ENCODE measurements around the gene ARRB2.
A peak's percentile ranks its signal among the peaks of the same experiment; 100 is the strongest.
"Not testable (repeated sequence)": the region's sequence is repeated elsewhere in the genome, so short reads cannot be mapped to it uniquely, and the experiment has no call there.

ARRB2 gene

DNA sequence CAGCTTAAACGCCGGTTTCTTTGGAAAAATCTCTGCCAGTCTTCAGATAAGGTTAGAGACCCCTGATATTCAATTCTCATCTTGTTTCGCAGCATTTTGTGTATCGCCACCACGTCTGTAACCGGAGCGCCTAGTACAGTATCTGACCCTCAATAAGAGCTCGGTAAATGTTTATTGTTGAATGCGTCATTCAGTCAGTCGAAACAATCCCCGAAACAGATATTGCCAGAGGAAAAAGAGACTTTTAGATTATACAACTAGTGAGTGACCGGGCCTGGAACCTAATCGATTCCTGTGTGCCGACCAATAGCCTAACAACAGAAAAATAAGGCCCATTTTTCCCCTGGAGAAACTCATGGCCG lies 7.1 kb upstream of the ARRB2 start:
- no peak for DNase-seq

DNA sequence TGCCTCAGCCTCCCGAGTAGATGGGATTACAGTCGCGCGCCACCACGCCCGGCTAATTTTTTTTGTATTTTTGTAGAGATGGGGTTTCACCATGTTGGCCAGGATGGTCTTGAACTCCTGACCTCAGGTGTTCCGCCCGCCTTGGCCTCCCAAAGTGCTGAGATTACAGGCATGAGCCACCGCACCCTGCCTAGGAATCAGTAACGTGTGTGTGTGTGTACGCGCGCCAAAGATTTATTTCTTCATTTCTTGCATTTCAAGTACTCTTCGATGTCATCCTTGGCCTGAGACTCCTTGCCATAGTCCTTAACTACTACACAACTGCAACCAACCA lies 5.9 kb upstream of the ARRB2 start:
- not testable (repeated sequence) for DNase-seq

- no peak for DNase-seq
These were observed 5.4 kb upstream of the ARRB2 start for GRCh38 chr17:4704991-4705390.

- DNase-seq: no peak
These were observed 4.3 kb upstream of the ARRB2 start for GRCh38 chr17:4706121-4706520.

- peak in 1 of 2 donors; percentile 18 for DNase-seq
These were observed 2.0 kb upstream of the ARRB2 start for GRCh38 chr17:4708436-4708835.

GRCh38 chr17:4710693-4711634 lies 532 bp downstream of the ARRB2 start:
- peak in 1 of 2 donors; percentile 41 for DNase-seq

DNA sequence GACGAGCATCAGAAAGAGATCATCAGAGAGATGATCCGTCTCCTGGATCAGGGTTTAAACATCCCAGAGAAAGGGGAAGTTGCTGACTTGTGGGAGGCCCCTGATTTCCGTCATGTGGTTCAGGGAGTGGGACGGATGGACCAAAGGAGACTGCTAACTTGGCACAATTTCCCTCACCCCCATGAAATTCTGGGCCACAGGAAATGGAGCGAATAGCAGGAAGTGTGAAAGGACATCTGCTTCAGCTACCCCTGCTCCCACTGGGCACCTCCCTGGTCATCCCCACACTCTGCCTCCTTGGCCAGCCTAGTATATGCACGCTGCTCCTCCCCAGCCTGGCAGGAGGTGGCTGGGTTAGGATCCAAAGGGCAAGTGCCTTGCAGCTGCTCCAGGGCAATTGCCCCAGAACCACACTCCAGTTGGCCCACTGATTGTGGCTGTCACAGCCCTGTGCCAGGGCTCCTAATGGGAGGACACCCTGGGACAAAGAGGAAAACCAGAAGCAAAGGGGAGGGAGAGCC lies 1.3 kb downstream of the ARRB2 start:
- DNase-seq: peak in 1 of 2 donors; percentile 41

DNA sequence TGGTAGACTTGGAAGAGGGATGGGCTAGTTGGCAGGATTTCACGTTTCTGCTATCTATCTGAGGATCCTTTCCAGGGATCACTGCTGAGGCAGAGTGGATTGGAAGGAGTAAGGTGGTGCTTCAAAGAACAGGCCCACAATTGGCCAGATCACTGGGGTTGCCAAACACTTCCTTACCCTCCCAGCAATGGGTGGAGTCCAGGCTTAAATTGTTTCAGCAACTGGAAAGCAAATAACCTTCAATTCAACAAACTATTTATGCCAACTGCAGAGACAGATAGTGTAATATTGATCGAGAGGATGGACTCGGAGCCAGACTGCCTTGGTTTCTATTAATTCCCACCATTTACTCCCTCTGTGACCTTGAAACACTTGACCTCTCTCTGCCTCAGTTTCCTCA lies 2.1 kb downstream of the ARRB2 start:
- no peak for DNase-seq

DNA sequence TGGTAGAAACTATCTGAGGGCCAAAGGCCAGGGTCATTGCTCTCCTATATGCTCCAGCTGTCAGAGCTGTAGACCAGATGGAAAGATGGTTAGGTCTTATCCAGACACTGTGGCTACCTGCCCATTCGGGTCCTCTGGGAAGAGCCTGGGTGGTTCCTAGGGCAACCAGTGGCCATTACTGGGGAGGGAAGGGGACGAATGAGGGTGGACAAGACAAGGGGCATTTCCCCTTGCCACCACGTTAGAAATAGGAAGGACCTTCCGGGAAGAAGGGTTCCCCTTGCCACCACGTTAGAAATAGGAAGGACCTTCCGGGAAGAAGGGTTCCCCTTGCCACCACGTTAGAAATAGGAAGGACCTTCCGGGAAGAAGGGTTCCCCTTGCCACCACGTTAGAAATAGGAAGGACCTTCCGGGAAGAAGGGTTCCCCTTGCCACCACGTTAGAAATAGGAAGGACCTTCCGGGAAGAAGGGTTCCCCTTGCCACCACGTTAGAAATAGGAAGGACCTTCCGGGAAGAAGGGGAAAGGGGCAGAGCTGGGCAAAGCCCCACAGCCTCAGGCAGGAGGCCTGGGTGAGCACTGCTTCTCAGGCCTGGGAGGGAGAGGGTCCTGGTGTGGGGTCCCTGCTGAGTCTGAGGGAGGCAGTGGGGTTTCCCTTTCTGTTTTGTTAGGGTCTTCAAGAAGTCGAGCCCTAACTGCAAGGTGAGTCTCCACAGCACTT lies 4.1 kb downstream of the ARRB2 start:
- not testable (repeated sequence) for DNase-seq

GRCh38 chr17:4715063-4715744 lies 4.8 kb downstream of the ARRB2 start:
- no peak for DNase-seq

DNA sequence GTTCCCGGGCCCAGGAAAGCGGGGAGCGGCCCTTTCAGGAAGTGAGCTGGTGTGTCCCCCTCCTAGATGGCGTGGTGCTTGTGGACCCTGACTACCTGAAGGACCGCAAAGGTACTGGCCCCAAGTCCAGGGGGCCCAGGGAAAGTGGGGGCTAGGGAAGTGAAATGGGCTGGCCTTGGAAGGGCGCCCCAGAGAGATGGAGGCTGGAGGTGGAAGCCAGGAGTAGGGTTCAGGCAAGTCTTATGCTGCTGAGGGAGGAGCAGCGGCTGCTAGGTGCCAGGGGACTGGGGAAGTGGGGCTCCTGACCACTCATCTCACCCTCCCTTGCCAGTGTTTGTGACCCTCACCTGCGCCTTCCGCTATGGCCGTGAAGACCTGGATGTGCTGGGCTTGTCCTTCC lies 5.6 kb downstream of the ARRB2 start:
- DNase-seq: no peak

DNA sequence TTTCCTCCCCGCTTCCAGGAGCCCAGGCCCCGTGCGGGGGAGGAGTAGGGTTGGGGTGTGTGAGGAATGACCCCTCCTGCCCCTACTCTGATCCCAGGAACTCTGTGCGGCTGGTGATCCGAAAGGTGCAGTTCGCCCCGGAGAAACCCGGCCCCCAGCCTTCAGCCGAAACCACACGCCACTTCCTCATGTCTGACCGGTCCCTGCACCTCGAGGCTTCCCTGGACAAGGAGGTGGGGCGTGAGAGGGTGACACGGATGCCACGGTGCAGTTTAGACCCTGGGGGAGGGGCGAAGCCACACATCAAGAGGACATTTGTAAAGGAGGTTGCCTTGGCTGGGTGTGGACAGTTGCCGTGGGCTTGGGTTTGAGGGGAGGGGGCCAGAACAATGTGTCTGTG lies 7.4 kb downstream of the ARRB2 start:
- DNase-seq: no peak

GRCh38 chr17:4718276-4718675 lies 7.8 kb downstream of the ARRB2 start:
- no peak for DNase-seq

DNA sequence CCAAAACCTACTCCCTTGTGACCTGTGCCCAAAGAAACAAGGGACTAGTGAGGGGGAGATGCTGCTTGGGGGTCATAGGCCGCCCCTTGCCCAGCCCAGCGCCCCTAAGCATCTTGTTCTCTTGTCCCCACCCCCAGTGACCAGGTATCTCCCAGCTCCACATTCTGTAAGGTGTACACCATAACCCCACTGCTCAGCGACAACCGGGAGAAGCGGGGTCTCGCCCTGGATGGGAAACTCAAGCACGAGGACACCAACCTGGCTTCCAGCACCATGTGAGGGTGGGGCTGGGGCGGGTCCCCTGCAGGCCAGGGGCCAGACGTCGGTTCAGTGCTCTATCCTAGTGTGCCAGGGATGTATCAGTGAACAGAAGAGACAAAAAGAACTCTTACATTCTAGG lies 8.7 kb downstream of the ARRB2 start:
- no peak for DNase-seq

DNA sequence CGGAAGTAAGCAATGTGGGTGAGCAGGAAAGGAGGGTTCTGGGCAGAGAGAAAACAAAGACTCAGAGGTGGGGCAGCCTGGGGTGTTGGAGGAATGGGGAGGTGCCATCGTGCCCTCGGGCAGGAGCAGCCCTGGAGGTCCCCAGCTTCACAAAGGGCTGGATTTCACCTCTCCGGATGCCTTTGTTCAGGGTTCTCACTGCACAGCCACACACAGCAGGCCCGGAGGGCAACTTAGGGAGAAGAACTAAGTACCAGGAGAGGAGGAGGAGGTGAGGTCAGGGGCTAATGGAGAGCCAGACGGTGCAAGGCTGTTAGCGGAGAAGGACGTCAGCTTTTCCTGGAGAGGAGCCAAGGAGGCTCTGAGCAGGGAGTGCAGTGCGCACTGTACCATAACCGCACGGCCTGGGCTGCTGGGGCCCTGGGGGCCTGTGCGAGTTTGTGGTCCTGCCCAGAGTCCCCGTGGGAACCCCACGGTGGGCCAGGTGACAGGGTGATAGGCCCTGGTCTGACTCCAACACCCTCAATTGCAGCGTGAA lies 9.3 kb downstream of the ARRB2 start:
- DNase-seq: no peak

GRCh38 chr17:4720787-4721186 lies 10.4 kb downstream of the ARRB2 start:
- DNase-seq: no peak

- DNase-seq: no peak
These were observed 11.0 kb downstream of the ARRB2 start for GRCh38 chr17:4721203-4722135.

DNA sequence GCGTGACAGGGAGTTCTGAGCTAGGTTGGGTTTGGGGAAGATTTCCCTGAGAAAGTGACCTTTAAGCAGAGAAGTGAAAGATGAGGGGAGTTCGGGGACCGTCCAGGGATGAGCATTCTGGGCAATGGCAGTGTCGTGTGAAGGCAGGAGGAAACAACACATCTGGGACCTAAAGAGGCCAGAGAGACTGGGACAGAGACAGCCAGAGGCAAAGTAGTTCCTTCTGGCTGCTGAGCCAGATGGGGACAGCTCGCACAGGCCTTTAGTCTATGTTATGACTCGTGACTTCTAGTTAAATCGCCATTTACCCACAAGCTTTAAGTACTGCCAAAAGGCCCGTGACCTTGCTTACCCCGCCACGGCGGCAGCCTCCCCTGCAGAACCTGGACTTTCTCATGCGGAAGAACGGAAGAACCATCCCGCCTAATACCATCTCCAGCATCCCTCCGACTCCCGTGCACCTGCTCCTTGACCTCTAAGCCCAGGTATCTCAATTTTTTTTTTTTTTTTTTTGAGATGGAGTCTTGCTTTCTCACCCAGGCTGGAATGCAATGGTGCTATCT lies 12.3 kb downstream of the ARRB2 start:
- DNase-seq: no peak

DNA sequence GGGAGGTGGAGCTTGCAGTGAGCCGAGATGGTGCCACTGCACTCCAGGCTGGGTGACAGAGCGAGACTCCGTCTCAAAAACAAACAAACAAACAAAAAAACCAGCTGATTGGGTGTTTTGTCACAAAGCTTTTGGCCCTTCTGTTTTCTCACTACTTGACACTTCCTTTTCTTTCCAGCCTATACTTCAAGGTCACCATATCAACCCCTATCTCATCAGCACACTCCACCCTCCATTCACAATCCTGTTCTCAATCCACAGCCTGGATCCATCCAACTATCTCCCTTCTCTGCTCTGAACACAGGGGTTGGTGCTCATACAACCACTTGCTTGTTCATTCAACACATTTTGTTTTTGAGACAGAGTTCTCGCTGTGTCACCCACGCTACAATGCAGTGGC lies 14.2 kb downstream of the ARRB2 start:
- no peak for DNase-seq

GRCh38 chr17:4725646-4726310 lies 15.3 kb downstream of the ARRB2 start:
- DNase-seq: no peak

DNA sequence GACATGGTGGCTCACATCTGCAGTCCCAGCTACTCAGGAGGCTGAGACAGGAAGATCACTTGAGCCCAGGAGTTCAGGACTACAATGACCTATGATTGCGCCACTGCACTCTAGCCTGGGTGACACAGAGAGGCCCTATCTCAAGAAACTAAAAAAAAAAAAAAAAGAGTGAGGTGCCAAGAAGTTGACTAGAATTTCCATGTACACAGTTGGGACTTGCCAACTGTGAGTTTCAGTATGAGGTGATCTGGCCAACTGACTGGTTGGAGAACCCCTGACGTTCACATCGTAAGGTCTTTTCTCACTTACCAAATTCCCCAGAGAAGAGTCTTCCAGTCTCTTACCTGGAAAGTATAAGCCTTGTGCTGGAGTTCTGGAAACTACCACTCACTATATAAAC lies 17.7 kb downstream of the ARRB2 start:
- DNase-seq: no peak
